ENCODE measurements around the gene EML3. TPM values are rescaled to one million over a fixed set of nuclear protein-coding genes. Genes with fewer than 3 reads are reported as not detected.

The EML3 gene
- total and polyA plus RNA-seq, 2 of the 13 experiments (the other 11 are each of a cell fraction or from before 2014, with no cell fraction given), result 10.6 to 12.3 TPM

GRCh38 chr11:62600367-62601121 lies 12.0 kb downstream of the EML3 start:
- peak overlapping the region; percentile 97 for H3K4me2 ChIP-seq (ENCODE audit: low read depth, low read length)
- 2% methylated on average over 18 of the region's 26 CpGs for WGBS (ENCODE audit: low lambda C conversion rate)
- BruUV-seq (replicated peaks), result no TSS peak
- peaks cover 33% of the 10 kb centered on the region for H3K79me2 ChIP-seq (ENCODE audit: insufficient read depth, low read length)
- H3K27ac ChIP-seq (ENCODE audit: extremely low read length, insufficient read depth, low read length), result peak overlapping the region; percentile 88
- DNase-seq (ENCODE audit: low spot score) (no peak), FAIRE-seq (no peak), ATAC-seq (no peak; the same call in 2 of the 3 replicates)
- H3K4me3 ChIP-seq (replicated peaks in 1 of 3; ENCODE audit: insufficient read depth in 1 of 3, low read depth in 2 of 3, low read length in 3 of 3), result peak overlapping the region; percentile 91 to 94 (median 94)
- in situ Hi-C loops (cut with HindIII; ENCODE audit: extremely low pct_ligation_motif_present, low pct_unique_long_range_greater_than_20kb), result no loop called here
- no peaks in the 10 kb centered on the region for H3K9me3 ChIP-seq (ENCODE audit: low read length)
- ChIA-PET POLR2A (interaction anchor here (0.6 to 3.8 kb wide), 15 partner anchors 9 to 153 kb away, joined by 4 to 137 read pairs (median 7); partner anchors contain the start of genes AHNAK, B3GAT3, C11orf98 and CSKMT), CTCF (ENCODE audit: low intra/inter-chr PET ratio, low total read pairs) (no interaction called here)
- H3K27me3 ChIP-seq (ENCODE audit: control insufficient read depth in 1 of 2, insufficient read depth in 2 of 2, low read length in 2 of 2), result no peaks in the 10 kb centered on the region; a peak in 1 of 5 replicates
- peaks cover 39% of the 10 kb centered on the region for H3K4me1 ChIP-seq (ENCODE audit: insufficient read depth, low read length)
- intact Hi-C loops (cut with micrococcal nuclease; ENCODE audit: unreplicated experiment), result no loop called here
- H3K9ac ChIP-seq (ENCODE audit: insufficient read depth, low read depth, low read length), result peak overlapping the region; percentile 99
- H2AFZ ChIP-seq (ENCODE audit: low read length), result no peak overlapping the region
- H3K36me3 ChIP-seq (replicated peaks in 1 of 2; ENCODE audit: control insufficient read depth in 1 of 2, insufficient read depth in 2 of 2, low read length in 2 of 2), result peaks cover 16 to 31% of the 10 kb centered on the region in 2 experiments; a peak in 4 of 5 replicates
- H4K20me1 ChIP-seq (ENCODE audit: insufficient read depth, low read length), result no peaks in the 10 kb centered on the region
- TF ChIP-seq CAMTA2 (CRISPR knock-in tag; IDR thresholded peaks at IDR 0.05; ENCODE audit: borderline replicate concordance) (no peak), EP300 (IDR thresholded peaks at IDR 0.05; ENCODE audit: low read depth in 2 of 2, low read length in 2 of 2) (no peak), EP300 (CRISPR knock-in tag; IDR thresholded peaks at IDR 0.05; ENCODE audit: borderline replicate concordance) (no peak), ZSCAN31 (CRISPR knock-in tag; IDR thresholded peaks at IDR 0.05; ENCODE audit: low read depth) (no peak), ZKSCAN5 (CRISPR knock-in tag; IDR thresholded peaks at IDR 0.05) (no peak), KLF12 (CRISPR knock-in tag; IDR thresholded peaks at IDR 0.05; ENCODE audit: borderline replicate concordance) (no peak), CREB3 (CRISPR knock-in tag; IDR thresholded peaks at IDR 0.05) (no peak), ZNF570 (CRISPR knock-in tag; IDR thresholded peaks at IDR 0.05; ENCODE audit: borderline replicate concordance) (no peak)
- TF ChIP-seq, protein P1, sequence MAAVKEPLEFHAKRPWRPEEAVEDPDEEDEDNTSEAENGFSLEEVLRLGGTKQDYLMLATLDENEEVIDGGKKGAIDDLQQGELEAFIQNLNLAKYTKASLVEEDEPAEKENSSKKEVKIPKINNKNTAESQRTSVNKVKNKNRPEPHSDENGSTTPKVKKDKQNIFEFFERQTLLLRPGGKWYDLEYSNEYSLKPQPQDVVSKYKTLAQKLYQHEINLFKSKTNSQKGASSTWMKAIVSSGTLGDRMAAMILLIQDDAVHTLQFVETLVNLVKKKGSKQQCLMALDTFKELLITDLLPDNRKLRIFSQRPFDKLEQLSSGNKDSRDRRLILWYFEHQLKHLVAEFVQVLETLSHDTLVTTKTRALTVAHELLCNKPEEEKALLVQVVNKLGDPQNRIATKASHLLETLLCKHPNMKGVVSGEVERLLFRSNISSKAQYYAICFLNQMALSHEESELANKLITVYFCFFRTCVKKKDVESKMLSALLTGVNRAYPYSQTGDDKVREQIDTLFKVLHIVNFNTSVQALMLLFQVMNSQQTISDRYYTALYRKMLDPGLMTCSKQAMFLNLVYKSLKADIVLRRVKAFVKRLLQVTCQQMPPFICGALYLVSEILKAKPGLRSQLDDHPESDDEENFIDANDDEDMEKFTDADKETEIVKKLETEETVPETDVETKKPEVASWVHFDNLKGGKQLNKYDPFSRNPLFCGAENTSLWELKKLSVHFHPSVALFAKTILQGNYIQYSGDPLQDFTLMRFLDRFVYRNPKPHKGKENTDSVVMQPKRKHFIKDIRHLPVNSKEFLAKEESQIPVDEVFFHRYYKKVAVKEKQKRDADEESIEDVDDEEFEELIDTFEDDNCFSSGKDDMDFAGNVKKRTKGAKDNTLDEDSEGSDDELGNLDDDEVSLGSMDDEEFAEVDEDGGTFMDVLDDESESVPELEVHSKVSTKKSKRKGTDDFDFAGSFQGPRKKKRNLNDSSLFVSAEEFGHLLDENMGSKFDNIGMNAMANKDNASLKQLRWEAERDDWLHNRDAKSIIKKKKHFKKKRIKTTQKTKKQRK (IDR thresholded peaks at IDR 0.05; ENCODE audit: low read length), result no peak
- TF ChIP-seq, protein P2, sequence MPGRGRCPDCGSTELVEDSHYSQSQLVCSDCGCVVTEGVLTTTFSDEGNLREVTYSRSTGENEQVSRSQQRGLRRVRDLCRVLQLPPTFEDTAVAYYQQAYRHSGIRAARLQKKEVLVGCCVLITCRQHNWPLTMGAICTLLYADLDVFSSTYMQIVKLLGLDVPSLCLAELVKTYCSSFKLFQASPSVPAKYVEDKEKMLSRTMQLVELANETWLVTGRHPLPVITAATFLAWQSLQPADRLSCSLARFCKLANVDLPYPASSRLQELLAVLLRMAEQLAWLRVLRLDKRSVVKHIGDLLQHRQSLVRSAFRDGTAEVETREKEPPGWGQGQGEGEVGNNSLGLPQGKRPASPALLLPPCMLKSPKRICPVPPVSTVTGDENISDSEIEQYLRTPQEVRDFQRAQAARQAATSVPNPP (CRISPR knock-in tag; IDR thresholded peaks at IDR 0.05), result no peak

Measured in HepG2 (cell line).